Transverse colon (tissue), 3 donors: ENCODE results near the gene TDRD3.

Experiments
- POLR2A ChIP-seq: fragments of 450-650 bp; IDR thresholded peaks from one replicate; pipeline ENCODE4 v1.6.1; 2016; ENCODE audit warnings: antibody characterized with exemption, mild to moderate bottlenecking, moderate library complexity
- TF ChIP-seq, protein P1 (sequence below), 5 experiments: fragments of 200-600 bp in 3 of 5; fragments of 450-650 bp in 2 of 5; sonication (generic) in 3 of 5; IDR thresholded peaks; 1 replicate in 2 of 5; 2 replicates in 3 of 5; pipeline ENCODE4 v1.5.1; 2016 to 2017; ENCODE audit warnings: antibody characterized with exemption in 5 of 5, inconsistent platforms in 3 of 5, mild to moderate bottlenecking in 2 of 5, moderate library complexity in 1 of 5

DNA sequence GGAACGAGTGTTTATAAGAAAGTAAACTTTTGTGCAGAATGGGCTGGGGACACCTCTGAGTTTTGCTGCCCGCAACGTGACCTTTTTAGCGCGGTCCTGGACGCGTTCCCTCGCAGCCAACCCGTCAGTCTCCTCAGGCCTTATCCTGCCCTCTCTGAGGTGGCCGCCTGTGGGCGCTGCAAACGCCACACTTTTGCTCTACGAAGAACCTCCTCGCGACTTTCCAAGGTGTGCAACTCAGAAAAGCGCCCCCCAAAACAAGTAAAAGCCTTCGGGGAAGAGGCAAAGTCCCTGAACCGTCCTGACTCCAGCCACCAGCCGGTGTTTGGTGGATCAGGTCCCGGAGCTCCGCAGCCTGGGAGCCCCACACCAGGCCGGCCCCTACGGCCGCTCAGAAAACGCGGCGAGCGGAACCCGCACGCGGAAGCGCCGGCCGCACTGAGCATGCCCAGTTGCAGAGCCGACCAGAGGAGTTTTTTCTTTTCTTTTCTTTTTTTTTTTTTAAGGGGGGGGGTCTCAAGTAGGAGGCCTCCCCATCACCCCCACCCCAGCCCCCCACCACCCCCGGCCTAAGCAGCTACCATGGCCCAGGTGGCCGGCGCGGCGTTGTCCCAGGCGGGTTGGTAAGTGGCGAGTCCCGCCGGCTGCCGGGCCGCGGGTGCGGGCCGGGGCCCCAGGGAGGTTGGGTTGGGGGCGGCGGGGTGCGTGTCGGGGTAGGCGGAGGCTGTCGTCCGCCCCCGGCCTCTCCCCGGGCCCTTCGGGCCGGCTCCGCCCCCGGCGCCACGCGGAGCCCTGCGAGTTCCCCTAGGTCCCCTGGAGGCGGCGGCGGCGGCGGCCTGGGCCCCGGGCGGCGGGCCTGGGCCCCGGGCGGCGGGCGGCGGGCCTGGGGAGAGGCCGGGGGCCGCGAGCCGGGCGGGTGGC lies at the start of gene TDRD3:
- TF ChIP-seq, protein P1, sequence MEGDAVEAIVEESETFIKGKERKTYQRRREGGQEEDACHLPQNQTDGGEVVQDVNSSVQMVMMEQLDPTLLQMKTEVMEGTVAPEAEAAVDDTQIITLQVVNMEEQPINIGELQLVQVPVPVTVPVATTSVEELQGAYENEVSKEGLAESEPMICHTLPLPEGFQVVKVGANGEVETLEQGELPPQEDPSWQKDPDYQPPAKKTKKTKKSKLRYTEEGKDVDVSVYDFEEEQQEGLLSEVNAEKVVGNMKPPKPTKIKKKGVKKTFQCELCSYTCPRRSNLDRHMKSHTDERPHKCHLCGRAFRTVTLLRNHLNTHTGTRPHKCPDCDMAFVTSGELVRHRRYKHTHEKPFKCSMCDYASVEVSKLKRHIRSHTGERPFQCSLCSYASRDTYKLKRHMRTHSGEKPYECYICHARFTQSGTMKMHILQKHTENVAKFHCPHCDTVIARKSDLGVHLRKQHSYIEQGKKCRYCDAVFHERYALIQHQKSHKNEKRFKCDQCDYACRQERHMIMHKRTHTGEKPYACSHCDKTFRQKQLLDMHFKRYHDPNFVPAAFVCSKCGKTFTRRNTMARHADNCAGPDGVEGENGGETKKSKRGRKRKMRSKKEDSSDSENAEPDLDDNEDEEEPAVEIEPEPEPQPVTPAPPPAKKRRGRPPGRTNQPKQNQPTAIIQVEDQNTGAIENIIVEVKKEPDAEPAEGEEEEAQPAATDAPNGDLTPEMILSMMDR (IDR thresholded peaks at IDR 0.05) = peak; percentile 61 to 95 (median 77)
- peak; percentile 67 for TF ChIP-seq POLR2A
